ENCODE results near the gene CPNE5. TPM values are rescaled to one million over a fixed set of nuclear protein-coding genes. Genes with fewer than 3 reads are reported as not detected.

CPNE5 gene
- polyA plus RNA-seq, 3 donors, result 0.47 to 0.85 (median 0.82) TPM

- Histone ChIP-seq H3K9me3 (replicated peaks in 1 of 2; ENCODE audit: control insufficient read depth in 1 of 2, insufficient read depth in 1 of 2, low read length in 2 of 2) (no peaks in the 10 kb centered on the region), H3K36me3 (replicated peaks in 1 of 2; ENCODE audit: control insufficient read depth in 1 of 2, insufficient read depth in 2 of 2, low read length in 2 of 2) (no peaks in the 10 kb centered on the region), H3K27ac (ENCODE audit: low read depth in 1 of 2, low read length in 2 of 2) (no peak overlapping the region), H3K4me1 (ENCODE audit: control insufficient read depth in 1 of 2, insufficient read depth in 2 of 2, low read length in 2 of 2) (no peaks in the 10 kb centered on the region), H3K79me2 (ENCODE audit: insufficient read depth, low read length) (no peaks in the 10 kb centered on the region), H2AFZ (ENCODE audit: insufficient read depth, low read depth, low read length, poor library complexity, severe bottlenecking) (no peak overlapping the region), H3K4me3 (replicated peaks in 1 of 3; ENCODE audit: low read depth in 2 of 3, low read length in 3 of 3) (no peak overlapping the region), H4K20me1 (ENCODE audit: insufficient read depth, low read length) (no peaks in the 10 kb centered on the region), H3K9ac (ENCODE audit: insufficient read depth, low read length, poor library complexity, severe bottlenecking) (no peak overlapping the region), H3K27me3 (ENCODE audit: control insufficient read depth in 2 of 2, insufficient read depth in 2 of 2, low read length in 2 of 2) (no peaks in the 10 kb centered on the region), H3K4me2 (replicated peaks; ENCODE audit: extremely low read depth, low read length, poor library complexity, severe bottlenecking) (no peak overlapping the region)
- 96% methylated on average over 14 of the region's 16 CpGs for whole genome bisulfite sequencing (ENCODE audit: insufficient coverage)
- H3K27me3 Mint-ChIP-seq (ENCODE audit: low read depth in 3 of 3), result peaks cover 8 to 18% (median 8%) of the 10 kb centered on the region in 3 donors
- no peaks in the 10 kb centered on the region for H3K36me3 Mint-ChIP-seq
- intact Hi-C loops (cut with micrococcal nuclease), result no loop called here
- no peaks in the 10 kb centered on the region for H3K9me3 Mint-ChIP-seq
- no peaks in the 10 kb centered on the region for H3K4me1 Mint-ChIP-seq
- no peak overlapping the region for H3K4me3 Mint-ChIP-seq
- no peak for TF ChIP-seq CTCF (IDR thresholded peaks at IDR 0.05)
- DNase-seq, result no peak
- H3K27ac Mint-ChIP-seq, result no peak overlapping the region
Measured at GRCh38 chr6:36809941-36810803, 29.1 kb downstream of the CPNE5 start.

- WGBS (ENCODE audit: insufficient coverage), result no CpG with 5 or more reads among the region's 6 CpGs
- no peaks in the 10 kb centered on the region for H3K79me2 ChIP-seq (ENCODE audit: insufficient read depth, low read length)
Measured at GRCh38 chr6:36809156-36809555, 30.1 kb downstream of the CPNE5 start.

More at GRCh38 chr6:36809156-36809555, 30.1 kb downstream of the CPNE5 start:
- no peaks in the 10 kb centered on the region for H3K27me3 ChIP-seq (ENCODE audit: control insufficient read depth in 2 of 2, insufficient read depth in 2 of 2, low read length in 2 of 2)
- H3K9me3 Mint-ChIP-seq, result no peaks in the 10 kb centered on the region
- intact Hi-C loops (cut with micrococcal nuclease), result no loop called here
- no peaks in the 10 kb centered on the region for H3K36me3 Mint-ChIP-seq
- H3K27ac ChIP-seq (ENCODE audit: low read depth in 1 of 2, low read length in 2 of 2), result no peak overlapping the region
- no peaks in the 10 kb centered on the region for H3K4me1 Mint-ChIP-seq
- H3K4me2 ChIP-seq (replicated peaks; ENCODE audit: extremely low read depth, low read length, poor library complexity, severe bottlenecking), result no peak overlapping the region
- H3K27ac Mint-ChIP-seq, result no peak overlapping the region
- no peaks in the 10 kb centered on the region for H3K36me3 ChIP-seq (replicated peaks in 1 of 2; ENCODE audit: control insufficient read depth in 1 of 2, insufficient read depth in 2 of 2, low read length in 2 of 2)
- no peak overlapping the region for H3K4me3 ChIP-seq (replicated peaks in 1 of 3; ENCODE audit: low read depth in 2 of 3, low read length in 3 of 3)
- H3K4me3 Mint-ChIP-seq, result no peak overlapping the region
- no peaks in the 10 kb centered on the region for H3K9me3 ChIP-seq (replicated peaks in 1 of 2; ENCODE audit: control insufficient read depth in 1 of 2, insufficient read depth in 1 of 2, low read length in 2 of 2)
- DNase-seq, result no peak
- no peaks in the 10 kb centered on the region for H4K20me1 ChIP-seq (ENCODE audit: insufficient read depth, low read length)
- no peak for TF ChIP-seq CTCF (IDR thresholded peaks at IDR 0.05)
- H3K27me3 Mint-ChIP-seq (ENCODE audit: low read depth in 3 of 3), result peaks cover 8 to 22% (median 8%) of the 10 kb centered on the region in 3 donors
- H3K4me1 ChIP-seq (ENCODE audit: control insufficient read depth in 1 of 2, insufficient read depth in 2 of 2, low read length in 2 of 2), result no peaks in the 10 kb centered on the region
- H3K9ac ChIP-seq (ENCODE audit: insufficient read depth, low read length, poor library complexity, severe bottlenecking), result no peak overlapping the region
- no peak overlapping the region for H2AFZ ChIP-seq (ENCODE audit: insufficient read depth, low read depth, low read length, poor library complexity, severe bottlenecking)

Measured in CD14-positive monocyte (primary cell).